ENCODE results near the gene PAIP2.

The PAIP2 gene

GRCh38 chr5:139413963-139414362 is 72.3 kb downstream of the PAIP2 start:
- no peak for DNase-seq

- no peak for DNase-seq
Measured at GRCh38 chr5:139414581-139415130, 73.0 kb downstream of the PAIP2 start.

GRCh38 chr5:139415221-139415861 is 73.7 kb downstream of the PAIP2 start:
- no peak for DNase-seq

- no peak for DNase-seq
Measured at GRCh38 chr5:139415869-139416268, 74.2 kb downstream of the PAIP2 start.

GRCh38 chr5:139416651-139417050 is 75.0 kb downstream of the PAIP2 start:
- DNase-seq: no peak

GRCh38 chr5:139417214-139417613 is 75.6 kb downstream of the PAIP2 start:
- DNase-seq: no peak

- no peak for DNase-seq
Measured at GRCh38 chr5:139418793-139419192, 77.1 kb downstream of the PAIP2 start.
